ENCODE measurements around the gene SERPINA9. TPM values are rescaled to one million over a fixed set of nuclear protein-coding genes. Genes with fewer than 3 reads are reported as not detected.
"Not testable (repeated sequence)": the region's sequence is repeated elsewhere in the genome, so short reads cannot be mapped to it uniquely, and the experiment has no call there.

Gene SERPINA9
- total RNA-seq, 2 experiments from 2014 or later = not detected

DNA sequence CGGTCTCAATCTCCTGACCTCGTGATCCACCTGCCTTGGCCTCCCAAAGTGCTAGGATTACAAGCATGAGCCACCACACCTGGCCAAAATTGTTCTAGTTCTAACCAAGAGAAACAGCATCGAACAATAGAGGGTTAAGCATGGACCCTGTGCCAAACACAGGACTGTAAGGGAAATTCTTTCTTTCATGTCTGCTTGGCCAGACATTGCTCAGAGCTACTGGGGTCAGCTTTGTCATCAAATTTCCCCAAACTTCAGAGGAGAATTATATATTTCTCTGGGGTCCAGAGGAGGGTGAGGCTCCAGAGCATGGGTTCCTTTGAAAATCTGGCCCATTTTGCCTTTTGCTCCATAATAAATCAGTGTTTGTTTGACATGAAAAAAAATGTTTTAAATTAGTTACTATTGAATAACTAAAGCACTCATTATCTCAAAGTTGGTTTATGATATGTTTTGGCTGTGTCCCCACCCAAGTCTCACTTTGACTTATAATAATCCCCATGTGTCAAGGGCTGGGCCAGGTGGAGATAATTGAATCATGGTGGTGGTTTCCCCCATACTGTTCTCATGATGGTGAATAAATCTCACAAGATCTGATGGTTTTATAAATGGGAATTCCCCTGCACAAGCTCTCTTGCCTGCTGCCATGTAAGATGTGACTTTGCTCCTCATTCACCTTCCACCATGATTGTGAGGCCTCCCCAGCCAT, 58.3 kb downstream of the SERPINA9 start:
- H3K27me3 Mint-ChIP-seq; H3K27ac Mint-ChIP-seq; DNase-seq; H3K9me3 Mint-ChIP-seq; H3K4me1 Mint-ChIP-seq; POLR2A ChIA-PET; ATAC-seq (ENCODE audit: low read depth); H3K36me3 Mint-ChIP-seq; H3K4me3 Mint-ChIP-seq: not testable (repeated sequence)

Other genes with a start within 250 kb of the SERPINA9 start
- gene SERPINA10, start 182.9 kb downstream of the SERPINA9 start, total RNA-seq = not detected
- gene SERPINA6, start 152.9 kb downstream of the SERPINA9 start, total RNA-seq = not detected
- not detected for gene SERPINA2, start 109.5 kb downstream of the SERPINA9 start, total RNA-seq
- gene SERPINA1, start 87.6 kb downstream of the SERPINA9 start, total RNA-seq = under 1 TPM in 1 of 2 experiments, not detected in 1; 0.20 TPM
- not detected for gene SERPINA11, start 23.4 kb downstream of the SERPINA9 start, total RNA-seq
- gene SERPINA12, start 33.3 kb upstream of the SERPINA9 start, total RNA-seq = not detected
- not detected for gene SERPINA4, start 85.2 kb upstream of the SERPINA9 start, total RNA-seq
- gene SERPINA5, start 105.2 kb upstream of the SERPINA9 start, total RNA-seq = not detected
- not detected for gene SERPINA3, start 136.2 kb upstream of the SERPINA9 start, total RNA-seq

All from activated naive CD8-positive, alpha-beta T cell treated with anti-CD3 and anti-CD28 coated beads, Interleukin-2, amount 10 ng/mL, durations not matched to agents 7 days and 5 days (primary cell).